A549 (cell line): ENCODE results near the gene NRARP.

Experiments used
- CTCF ChIP-seq: fragments of >200 bp; sonication (Bioruptor Twin); formaldehyde crosslinking; IDR thresholded peaks from 3 replicates; pipeline ENCODE4 v1.5.1; 2016
- FOSL2 ChIP-seq, 2 experiments: fragments of 450-650 bp in 1 of 2; fragments of >200 bp in 1 of 2; sonication (Bioruptor Twin) in 1 of 2; formaldehyde crosslinking; IDR thresholded peaks; 2 replicates each; pipeline versions ENCODE4 v1.5.0 to v1.6.1; 2016 to 2020; ENCODE audit warnings: mild to moderate bottlenecking in 1 of 2, moderate library complexity in 1 of 2
- JUN ChIP-seq, 2 experiments: fragments of >200 bp; sonication (Bioruptor Twin); formaldehyde crosslinking; IDR thresholded peaks; 2 replicates in 1 of 2; 3 replicates in 1 of 2; pipeline ENCODE4 v1.6.1; 2016 to 2017
- JUNB ChIP-seq: fragments of >200 bp; sonication (Bioruptor Twin); formaldehyde crosslinking; IDR thresholded peaks from 2 replicates; pipeline ENCODE4 v1.6.1; 2016
- PBX3 ChIP-seq: IDR thresholded peaks from 2 replicates; pipeline ENCODE4 v1.6.1; 2012
- POLR2AphosphoS2 ChIP-seq: conservative IDR thresholded peaks from 2 replicates; pipeline ENCODE4 v1.6.1; 2012; ENCODE audit warnings: low read length, improper control_type of control experiment, inconsistent platforms
- RCOR1 ChIP-seq: fragments of 150-350 bp; IDR thresholded peaks from 2 replicates; pipeline ENCODE4 v1.6.1; 2014; ENCODE audit warnings: antibody characterized with exemption, low read length, low read depth
- SMC3 ChIP-seq: fragments of >200 bp; sonication (Bioruptor Twin); formaldehyde crosslinking; IDR thresholded peaks from 3 replicates; pipeline ENCODE4 v1.6.1; 2018; ENCODE audit warnings: inconsistent platforms

GRCh38 chr9:137281345-137282116 lies 20.5 kb downstream of the NRARP start:
- no peak for TF ChIP-seq JUN (IDR thresholded peaks at IDR 0.05)
- no peak for TF ChIP-seq FOSL2 (IDR thresholded peaks at IDR 0.05)
- no peak for TF ChIP-seq FOSL2 (CRISPR knock-in tag; IDR thresholded peaks at IDR 0.05)
- TF ChIP-seq CTCF, result no peak
- TF ChIP-seq PBX3, result no peak
- no peak for TF ChIP-seq POLR2AphosphoS2
- no peak for TF ChIP-seq RCOR1
- no peak for TF ChIP-seq SMC3
- TF ChIP-seq JUNB, result no peak
